B cell (primary cell): ENCODE results near the gene BBIP1.

Source experiments
- EZH2 ChIP-seq: IDR thresholded peaks from 2 replicates; pipeline ENCODE4 v1.6.1; 2012; ENCODE audit warnings: borderline replicate concordance, low read depth, mild to moderate bottlenecking, moderate library complexity, low read length; ENCODE audit not compliant: insufficient read depth, poor library complexity, severe bottlenecking
- TF ChIP-seq, protein P1 (sequence below): fragments of 200-600 bp; IDR thresholded peaks from one replicate; pipeline ENCODE4 v1.8.0; 2022; ENCODE audit warnings: antibody characterized with exemption, mild to moderate bottlenecking

DNA sequence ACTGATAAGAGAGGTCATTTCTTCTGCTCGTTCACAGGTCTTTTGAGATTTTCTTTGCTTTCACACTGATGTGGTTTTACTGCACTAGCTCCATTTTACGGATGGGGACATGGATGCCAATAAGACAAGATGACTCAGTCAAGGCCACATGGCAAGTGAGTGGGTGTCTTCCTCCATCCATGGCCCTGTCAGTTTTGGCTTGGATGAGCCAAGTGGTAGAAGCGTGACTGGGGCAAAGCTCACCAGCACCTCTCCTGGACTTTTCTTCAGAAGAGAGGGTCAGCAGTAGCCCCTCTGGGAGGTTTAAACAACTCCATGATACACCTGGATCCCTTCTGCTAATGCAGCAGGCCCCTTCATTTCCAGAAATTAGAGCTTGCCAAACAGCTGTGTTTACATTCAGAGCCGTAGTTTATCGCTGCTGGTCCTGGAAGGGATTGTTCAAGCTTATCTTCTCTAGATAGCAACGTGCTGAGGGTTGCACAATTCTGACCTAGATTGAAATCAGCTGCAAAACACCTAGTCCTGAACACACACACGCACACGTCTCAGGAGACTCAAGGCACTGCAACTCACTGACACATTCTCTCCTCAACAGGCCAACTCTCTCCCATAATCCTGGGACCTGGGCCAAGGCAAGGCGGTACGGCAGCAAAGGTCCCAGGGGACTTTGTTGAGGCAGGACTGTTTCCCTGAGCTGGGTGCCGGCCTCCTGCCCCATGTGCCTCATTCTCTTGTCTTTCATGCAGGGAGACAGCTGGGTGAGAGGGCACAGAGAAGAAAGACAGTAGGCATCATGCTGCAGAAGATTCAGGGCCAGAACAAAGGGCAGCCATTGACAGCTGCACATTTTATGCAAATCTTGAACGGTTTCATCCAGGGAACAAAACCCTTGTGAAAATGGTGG, 61.5 kb downstream of the BBIP1 start:
- TF ChIP-seq, protein P1, sequence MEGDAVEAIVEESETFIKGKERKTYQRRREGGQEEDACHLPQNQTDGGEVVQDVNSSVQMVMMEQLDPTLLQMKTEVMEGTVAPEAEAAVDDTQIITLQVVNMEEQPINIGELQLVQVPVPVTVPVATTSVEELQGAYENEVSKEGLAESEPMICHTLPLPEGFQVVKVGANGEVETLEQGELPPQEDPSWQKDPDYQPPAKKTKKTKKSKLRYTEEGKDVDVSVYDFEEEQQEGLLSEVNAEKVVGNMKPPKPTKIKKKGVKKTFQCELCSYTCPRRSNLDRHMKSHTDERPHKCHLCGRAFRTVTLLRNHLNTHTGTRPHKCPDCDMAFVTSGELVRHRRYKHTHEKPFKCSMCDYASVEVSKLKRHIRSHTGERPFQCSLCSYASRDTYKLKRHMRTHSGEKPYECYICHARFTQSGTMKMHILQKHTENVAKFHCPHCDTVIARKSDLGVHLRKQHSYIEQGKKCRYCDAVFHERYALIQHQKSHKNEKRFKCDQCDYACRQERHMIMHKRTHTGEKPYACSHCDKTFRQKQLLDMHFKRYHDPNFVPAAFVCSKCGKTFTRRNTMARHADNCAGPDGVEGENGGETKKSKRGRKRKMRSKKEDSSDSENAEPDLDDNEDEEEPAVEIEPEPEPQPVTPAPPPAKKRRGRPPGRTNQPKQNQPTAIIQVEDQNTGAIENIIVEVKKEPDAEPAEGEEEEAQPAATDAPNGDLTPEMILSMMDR: no peak
- no peak for TF ChIP-seq EZH2
